ENCODE measurements around the gene HABP2.

DNA sequence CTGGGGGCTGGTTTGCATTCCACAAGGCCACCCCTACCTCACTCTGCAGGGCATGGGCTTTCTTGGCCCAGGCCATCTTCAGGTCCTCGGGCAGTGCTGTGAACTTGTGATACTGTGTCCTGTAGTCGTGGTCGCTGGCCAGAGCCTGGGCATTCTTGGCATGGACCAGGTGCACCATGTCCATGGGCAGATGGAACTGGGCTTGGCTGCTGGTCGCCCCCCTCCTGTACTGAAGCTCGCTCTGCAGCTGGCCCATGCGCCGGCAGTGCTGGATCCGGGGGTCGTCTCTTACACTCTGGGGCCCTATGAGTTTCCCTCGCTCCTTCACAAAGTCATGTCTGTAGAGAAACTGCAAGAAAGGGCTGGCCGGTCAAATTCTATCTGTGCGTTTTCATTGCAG is 51.7 kb downstream of the HABP2 start:
- TF ChIP-seq FOXM1 (IDR thresholded peaks at IDR 0.05; ENCODE audit: borderline replicate concordance) (no peak), SP1 (IDR thresholded peaks at IDR 0.05) (no peak), NFRKB (IDR thresholded peaks at IDR 0.05) (no peak), FOXK2 (IDR thresholded peaks at IDR 0.05) (no peak), PKNOX1 (IDR thresholded peaks at IDR 0.05) (no peak), FOXA1 (IDR thresholded peaks at IDR 0.05) (no peak)
